ENCODE measurements around the gene ZNF865.

The ZNF865 gene

DNA sequence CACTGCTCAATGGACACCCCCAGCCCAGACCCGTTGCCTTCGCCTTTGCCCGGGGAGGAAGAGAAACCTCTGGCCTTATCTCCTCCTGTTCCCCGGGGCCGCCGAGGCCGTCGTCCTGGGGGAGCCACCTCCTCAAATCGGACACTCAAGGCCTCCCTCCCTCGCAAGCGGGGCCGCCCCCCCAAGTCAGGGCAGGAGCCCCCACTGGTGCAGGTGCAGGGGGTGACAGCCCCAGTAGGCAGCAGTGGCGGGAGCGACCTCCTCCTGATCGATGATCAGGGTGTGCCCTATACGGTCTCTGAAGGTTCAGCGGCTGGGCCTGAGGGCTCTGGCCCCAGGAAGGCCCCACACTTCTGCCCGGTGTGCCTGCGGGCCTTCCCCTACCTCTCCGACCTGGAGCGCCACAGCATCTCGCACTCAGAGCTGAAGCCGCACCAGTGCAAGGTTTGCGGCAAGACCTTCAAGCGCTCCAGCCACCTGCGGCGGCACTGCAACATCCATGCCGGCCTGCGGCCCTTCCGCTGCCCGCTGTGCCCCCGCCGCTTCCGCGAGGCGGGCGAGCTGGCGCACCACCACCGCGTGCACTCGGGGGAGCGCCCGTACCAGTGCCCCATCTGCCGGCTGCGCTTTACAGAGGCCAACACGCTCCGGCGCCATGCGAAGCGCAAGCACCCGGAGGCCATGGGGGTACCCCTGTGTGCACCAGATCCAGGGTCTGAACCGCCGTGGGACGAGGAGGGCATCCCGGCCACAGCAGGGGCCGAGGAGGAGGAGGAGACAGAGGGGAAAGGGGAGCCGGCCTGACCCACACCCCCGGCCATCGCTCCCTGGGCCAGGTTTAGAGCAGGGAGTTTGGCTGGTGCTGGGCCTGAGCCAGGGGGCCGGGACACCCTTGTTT is 3.1 kb upstream of the ZNF865 start:
- no peak for DNase-seq (ENCODE audit: extremely low spot score, insufficient read length, low read depth)
- FAIRE-seq, result no peak

DNA sequence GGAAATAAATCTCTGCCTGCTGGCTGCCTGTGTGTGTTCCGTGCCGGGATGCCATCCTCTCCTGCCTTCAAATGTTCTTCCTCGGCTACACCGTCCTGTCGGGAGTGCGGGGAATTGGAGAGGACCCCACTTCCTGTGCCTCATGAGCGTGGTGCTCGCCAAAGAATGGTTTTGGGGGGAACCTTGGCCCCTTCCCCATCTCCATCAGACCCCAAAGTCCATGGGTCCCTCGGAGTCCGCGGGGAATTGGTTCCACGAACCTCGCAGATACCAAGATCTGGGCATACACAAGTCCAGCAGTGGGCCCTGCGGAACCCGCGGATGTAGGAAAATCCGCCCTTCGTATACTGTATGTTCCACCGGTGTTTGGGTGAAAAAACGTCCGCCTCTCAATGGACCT is 2.3 kb upstream of the ZNF865 start:
- no peak for FAIRE-seq
- DNase-seq (ENCODE audit: extremely low spot score, insufficient read length, low read depth), result no peak

DNA sequence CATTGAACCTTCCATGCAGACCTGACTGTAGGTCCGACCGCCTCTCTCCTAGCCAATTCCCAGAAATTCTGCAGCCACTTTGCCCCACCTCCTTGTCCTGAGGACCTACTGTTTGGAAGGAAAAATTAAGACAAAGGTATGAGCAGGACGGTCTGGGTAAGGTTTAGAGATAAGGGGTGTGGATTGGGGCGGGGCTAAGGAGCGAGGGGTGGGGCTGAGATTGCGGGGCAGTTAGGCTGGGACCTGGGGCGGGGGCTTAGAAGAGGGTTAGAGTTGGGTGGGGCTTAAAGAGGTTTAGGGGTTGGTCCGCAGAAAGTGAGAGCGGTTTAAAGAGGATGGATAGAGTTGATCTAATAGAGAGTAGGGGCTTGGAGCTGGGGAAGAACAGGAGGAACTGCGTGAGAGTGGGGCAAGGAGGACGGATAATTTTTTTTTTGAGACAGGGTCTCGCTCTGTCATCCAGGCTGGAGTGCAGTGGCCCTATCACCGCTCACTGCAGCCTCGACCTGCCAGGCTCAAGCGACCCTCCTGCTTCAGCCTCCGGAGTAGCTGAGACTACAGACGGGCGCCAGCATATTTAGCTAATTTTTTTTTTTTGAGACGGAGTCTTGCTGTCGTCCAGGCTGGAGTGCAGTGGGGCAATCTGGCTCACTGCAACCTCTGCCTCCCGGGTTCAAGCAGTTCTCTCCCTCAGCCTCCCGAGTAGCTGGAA is 1.7 kb upstream of the ZNF865 start:
- FAIRE-seq (no peak), DNase-seq (ENCODE audit: extremely low spot score, insufficient read length, low read depth) (no peak)

DNA sequence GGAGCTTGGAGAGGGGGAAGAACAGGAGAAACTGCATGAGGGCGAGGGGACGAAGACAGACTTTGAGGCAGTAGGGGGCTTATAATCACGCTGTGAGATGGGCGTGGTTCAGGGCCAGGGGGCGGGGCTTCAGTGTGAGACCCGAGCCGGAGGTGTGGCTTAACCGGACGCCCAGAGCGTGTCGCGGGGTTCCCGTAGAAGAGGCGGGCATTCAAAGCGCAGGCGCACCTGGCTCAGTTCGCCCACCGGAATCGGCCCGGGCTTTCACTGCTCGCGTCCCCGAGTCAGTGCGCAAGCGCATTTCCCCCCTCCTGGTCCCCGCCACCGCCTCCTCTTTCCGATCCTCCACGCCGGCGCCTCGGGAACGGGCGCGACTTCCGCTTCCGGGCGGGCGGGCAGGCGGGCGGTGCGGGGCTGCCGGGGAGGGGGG is 225 bp upstream of the ZNF865 start:
- DNase-seq (ENCODE audit: extremely low spot score, insufficient read length, low read depth), result peak; percentile 80

DNA sequence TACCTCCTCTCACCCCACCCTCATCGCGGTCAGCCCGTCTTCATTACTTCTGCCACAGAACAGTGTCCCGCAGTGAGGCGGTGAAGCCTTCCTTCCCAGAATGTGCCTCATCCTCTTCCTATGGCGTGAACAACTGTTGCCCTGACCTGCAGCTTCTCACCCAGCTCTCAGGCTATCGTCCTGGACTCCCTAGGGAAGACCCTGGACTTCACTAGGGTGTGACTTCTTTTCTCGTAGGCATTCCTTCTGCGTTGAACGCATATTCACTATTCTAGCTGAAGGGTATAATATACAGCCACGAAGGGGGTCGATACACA is 982 bp downstream of the ZNF865 start:
- FAIRE-seq (no peak), DNase-seq (ENCODE audit: extremely low spot score, insufficient read length, low read depth) (no peak)

More for the DNA sequence above, 225 bp upstream of the ZNF865 start:
- FAIRE-seq, result peak; percentile 97

DNA sequence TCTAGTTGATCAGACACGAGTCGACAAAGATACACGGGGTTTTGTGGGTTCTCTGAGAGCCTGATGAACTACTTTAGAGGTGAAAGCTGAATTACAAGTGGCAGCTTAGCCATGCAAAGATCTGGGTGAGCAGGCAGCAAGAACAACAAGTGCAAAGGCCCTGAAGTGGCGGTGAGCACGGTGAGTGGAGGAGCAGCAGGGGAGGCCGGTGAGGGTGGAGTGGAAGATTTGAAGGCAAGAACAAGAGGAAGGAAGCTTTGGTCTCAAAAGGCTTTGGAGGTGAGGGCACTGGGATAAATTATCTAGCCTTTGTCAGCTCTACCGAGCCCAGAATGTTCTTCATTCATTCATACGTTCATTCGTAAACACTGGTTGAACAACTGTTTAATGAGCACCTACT is 1.4 kb downstream of the ZNF865 start:
- FAIRE-seq, result no peak

DNA sequence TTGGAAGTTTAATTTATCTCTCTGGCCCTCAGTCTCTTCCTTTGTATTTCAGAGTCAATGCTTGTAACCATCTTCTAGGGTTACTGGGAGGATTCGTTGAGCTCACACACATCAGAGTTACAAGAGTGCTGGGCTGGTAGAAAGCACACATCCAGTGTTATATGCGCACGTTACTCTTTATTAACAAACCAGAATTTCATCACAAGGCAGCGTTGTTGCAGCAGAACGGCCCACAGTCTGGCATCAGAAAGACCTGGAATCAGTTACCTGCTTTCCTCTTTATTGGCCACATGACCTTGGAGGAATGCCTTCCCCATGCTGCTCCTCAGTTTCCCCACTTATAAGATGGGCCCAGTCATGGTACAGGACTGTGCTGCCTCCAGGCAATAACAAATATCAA is 3.9 kb downstream of the ZNF865 start:
- FAIRE-seq, result no peak
- no peak for DNase-seq (ENCODE audit: extremely low spot score, insufficient read length, low read depth)

More for the DNA sequence above, 1.4 kb downstream of the ZNF865 start:
- no peak for DNase-seq (ENCODE audit: extremely low spot score, insufficient read length, low read depth)

DNA sequence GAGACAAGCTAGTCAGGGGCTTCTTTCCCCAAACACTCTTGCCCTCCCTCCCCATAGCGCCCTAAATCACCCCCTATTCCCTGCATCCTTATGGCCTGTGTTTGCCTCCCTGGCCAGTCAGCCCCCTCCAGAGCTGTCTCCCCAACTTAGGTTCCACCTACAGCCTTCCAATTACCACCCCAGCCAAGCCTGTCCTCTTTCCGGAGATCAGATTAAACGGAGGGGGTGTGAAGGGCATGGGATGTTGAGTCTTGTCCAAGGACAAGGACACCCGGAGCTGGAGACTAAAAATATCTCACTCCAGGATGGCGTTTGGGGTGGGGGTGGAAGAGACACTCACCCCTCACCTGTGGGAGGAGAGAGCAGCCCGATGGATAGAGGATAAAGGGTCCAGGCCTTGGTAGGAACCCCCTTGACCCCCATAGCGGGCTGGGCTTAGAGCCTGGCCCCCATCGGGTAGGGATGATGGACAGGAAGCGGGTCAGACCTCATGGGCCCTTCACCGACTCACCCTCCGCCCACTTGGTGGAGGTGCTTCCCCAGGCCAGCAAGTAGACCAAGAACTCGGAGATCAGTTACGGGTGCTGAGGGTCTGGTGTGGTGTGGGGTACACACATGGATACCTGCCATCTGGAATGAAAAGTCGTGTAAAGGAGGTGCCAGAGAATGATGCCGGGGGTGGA is 6.0 kb downstream of the ZNF865 start:
- FAIRE-seq (no peak), DNase-seq (ENCODE audit: extremely low spot score, insufficient read length, low read depth) (no peak)

DNA sequence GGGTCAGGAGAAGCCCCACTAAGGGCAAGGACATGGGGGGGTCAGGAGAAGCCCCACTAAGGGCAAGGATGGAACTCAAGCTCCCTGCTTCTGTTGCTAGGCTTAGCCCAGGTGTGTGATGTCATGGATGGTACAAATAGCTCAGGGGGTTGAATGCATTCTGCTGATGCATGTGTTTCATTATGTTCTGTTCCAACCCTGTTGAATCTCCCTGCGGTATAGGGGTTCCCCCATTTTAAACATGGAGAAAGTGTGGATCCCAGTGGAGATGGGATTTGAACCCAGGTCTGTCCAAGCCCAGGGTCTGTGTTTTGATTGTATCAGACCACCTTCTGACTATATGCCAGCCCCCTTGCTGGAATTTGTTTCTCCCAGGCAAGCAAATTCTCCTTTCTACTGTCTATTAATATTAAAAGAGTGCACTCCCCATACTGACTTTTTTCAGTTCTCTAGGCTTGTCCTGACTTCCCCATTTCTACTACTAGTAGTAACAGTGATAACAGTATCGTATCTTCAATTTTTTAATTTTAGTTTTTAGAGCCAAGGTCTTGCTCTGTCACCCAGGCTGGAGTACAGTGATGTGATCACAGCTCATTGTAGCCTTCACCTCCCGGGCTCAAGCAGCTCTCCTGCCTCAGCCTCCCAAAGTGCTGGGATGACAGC is 6.7 kb downstream of the ZNF865 start:
- DNase-seq (ENCODE audit: extremely low spot score, insufficient read length, low read depth), result no peak
- peak; percentile 15 for FAIRE-seq

DNA sequence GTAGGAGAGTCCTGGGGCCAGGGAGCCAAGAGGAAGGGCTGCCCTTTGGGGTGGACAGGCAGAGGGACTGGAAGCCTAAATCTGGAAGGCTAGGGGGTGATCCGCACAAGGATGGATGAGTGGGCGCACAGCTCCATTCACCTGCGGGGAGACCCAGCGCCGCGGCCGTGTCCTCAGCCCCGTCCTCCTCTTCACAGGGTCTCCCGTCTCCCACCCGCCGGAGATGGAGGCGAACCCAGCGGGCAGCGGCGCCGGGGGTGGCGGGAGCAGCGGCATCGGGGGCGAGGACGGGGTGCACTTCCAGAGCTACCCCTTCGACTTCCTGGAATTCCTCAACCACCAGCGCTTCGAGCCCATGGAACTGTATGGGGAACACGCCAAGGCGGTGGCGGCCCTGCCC is 7.9 kb downstream of the ZNF865 start:
- FAIRE-seq (no peak), DNase-seq (ENCODE audit: extremely low spot score, insufficient read length, low read depth) (no peak)

DNA sequence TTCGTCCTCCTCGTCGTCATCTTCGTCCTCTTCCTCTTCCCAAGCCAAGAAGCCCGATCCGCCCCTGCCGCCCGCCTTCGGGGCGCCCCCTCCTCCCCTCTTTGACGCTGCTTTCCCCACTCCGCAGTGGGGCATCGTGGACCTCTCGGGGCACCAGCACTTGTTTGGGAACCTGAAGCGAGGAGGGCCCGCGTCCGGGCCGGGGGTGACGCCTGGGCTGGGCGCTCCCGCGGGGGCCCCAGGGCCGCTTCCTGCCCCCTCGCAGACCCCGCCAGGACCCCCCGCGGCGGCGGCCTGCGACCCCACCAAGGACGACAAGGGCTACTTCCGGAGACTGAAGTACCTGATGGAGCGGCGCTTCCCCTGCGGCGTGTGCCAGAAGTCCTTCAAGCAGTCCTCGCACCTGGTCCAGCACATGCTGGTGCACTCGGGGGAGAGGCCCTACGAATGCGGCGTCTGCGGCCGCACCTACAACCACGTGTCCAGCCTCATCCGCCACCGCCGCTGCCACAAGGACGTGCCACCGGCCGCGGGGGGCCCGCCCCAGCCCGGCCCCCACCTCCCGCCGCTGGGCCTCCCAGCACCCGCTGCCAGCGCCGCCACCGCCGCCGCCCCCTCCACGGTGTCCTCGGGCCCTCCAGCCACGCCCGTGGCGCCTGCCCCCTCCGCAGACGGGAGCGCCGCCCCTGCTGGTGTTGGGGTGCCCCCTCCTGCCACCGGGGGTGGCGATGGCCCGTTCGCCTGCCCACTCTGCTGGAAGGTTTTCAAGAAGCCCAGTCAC is 8.7 kb downstream of the ZNF865 start:
- DNase-seq (ENCODE audit: extremely low spot score, insufficient read length, low read depth) (no peak), FAIRE-seq (no peak)

DNA sequence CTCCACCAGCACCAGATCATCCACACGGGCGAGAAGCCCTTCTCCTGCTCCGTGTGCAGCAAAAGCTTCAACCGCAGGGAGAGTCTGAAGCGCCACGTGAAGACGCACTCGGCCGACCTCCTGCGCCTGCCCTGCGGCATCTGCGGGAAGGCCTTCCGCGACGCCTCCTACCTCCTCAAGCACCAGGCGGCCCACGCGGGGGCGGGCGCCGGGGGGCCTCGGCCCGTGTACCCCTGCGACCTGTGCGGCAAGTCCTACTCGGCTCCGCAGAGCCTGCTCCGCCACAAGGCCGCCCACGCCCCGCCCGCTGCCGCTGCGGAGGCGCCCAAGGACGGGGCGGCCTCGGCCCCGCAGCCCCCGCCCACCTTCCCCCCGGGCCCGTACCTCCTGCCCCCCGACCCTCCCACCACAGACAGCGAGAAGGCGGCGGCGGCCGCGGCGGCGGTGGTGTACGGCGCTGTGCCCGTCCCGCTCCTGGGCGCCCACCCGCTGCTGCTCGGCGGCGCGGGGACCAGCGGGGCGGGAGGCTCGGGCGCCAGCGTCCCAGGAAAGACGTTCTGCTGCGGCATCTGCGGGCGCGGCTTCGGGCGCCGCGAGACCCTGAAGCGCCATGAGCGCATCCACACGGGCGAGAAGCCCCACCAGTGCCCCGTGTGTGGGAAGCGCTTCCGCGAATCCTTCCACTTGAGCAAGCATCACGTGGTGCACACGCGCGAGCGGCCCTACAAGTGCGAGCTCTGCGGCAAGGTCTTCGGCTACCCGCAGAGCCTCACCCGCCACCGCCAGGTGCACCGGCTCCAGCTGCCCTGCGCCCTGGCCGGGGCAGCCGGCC is 9.5 kb downstream of the ZNF865 start:
- FAIRE-seq (no peak), DNase-seq (ENCODE audit: extremely low spot score, insufficient read length, low read depth) (no peak)

DNA sequence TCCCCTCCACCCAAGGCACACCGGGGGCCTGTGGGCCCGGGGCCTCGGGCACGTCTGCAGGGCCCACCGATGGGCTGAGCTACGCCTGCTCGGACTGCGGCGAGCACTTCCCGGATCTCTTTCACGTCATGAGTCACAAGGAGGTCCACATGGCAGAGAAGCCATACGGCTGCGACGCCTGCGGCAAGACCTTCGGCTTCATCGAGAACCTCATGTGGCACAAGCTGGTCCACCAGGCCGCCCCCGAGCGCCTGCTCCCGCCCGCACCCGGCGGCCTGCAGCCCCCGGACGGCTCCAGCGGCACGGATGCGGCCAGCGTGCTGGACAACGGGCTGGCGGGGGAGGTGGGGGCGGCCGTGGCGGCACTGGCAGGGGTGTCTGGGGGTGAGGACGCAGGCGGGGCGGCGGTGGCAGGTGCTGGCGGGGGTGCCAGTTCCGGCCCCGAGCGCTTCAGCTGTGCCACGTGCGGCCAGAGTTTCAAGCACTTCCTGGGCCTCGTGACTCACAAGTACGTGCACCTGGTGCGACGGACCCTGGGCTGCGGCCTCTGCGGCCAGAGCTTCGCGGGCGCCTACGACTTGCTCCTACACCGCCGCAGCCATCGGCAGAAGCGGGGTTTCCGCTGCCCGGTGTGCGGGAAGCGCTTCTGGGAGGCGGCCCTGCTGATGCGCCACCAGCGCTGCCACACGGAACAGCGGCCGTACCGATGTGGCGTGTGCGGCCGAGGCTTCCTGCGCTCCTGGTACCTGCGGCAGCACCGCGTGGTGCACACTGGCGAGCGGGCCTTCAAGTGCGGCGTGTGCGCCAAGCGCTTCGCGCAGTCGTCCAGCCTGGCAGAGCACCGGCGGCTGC is 10.3 kb downstream of the ZNF865 start:
- FAIRE-seq (no peak), DNase-seq (ENCODE audit: extremely low spot score, insufficient read length, low read depth) (no peak)

DNA sequence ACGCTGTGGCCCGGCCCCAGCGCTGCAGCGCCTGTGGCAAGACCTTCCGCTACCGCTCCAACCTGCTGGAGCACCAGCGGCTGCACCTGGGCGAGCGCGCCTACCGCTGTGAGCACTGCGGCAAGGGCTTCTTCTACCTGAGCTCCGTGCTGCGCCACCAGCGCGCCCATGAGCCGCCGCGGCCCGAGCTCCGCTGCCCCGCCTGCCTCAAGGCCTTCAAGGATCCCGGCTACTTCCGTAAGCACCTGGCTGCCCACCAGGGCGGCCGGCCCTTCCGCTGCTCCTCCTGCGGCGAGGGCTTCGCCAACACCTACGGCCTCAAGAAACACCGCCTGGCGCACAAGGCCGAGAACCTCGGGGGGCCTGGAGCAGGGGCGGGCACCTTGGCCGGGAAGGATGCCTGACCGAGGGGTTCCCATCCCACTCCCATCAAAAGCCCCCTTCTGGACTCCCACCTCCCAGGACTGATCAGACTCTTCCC is 11.0 kb downstream of the ZNF865 start:
- no peak for DNase-seq (ENCODE audit: extremely low spot score, insufficient read length, low read depth)

DNA sequence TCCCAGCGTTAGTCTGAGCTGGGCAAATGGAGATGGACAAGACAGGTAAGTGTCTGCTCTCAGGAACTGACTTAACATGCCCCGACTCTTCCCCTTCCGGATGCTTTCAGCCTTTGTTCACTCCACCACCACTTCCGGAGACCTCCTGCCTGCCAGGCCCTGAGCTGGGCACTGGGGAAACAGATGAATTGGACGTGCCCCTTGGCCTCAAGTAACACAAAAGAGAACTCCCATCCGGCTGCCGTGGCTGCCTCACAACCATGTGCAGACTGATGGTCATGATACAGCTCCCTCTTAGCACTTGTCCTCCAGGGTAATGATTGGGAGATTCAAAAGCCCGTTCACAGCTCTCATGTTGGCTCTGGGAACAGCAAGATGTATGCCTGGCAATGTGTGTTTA is 12.0 kb downstream of the ZNF865 start:
- FAIRE-seq (no peak), DNase-seq (ENCODE audit: extremely low spot score, insufficient read length, low read depth) (no peak)

More for the DNA sequence above, 11.0 kb downstream of the ZNF865 start:
- no peak for FAIRE-seq

DNA sequence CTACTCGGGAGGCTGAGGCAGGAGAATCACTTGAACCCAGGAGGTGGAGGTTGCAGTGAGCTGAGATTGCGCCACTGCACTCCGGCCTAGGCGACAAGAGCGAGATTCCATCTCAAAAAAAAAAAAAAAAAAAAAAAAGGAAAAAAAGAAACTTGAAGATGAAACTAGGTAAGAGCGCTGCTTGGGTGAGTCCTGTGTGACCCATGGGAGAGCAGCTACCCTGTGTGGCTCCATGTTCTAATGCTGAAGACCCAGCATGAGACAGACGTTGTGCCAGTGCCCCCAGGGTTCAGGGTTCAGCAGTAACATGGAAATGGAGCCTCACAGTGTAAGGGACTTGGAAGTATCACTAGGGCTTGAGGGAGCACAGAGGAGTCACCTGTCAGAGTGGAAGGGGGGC is 13.0 kb downstream of the ZNF865 start:
- DNase-seq (ENCODE audit: extremely low spot score, insufficient read length, low read depth), result no peak
- no peak for FAIRE-seq

DNA sequence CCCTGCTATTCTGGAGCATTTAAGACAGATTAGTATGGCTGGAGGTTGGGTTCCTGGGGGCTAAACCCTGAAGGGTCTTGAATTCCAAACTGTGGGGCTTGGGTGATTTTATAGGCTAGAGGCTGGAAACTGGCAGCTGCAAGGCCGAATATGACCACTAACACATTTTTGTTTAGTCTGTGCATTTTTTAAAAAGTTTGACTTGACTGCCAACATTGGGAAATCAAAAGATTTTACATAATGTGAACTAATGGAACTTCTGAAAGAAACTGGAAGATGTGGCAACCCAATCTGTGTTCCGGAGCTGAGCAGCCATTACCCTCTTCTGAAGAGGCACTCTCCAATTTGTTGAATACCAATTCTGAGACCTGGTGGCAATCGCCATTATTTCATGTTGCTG is 13.8 kb downstream of the ZNF865 start:
- no peak for DNase-seq (ENCODE audit: extremely low spot score, insufficient read length, low read depth)
- no peak for FAIRE-seq

Measured in GM18507 (cell line).